ENCODE data around the gene ACAP1. TPM values are rescaled to one million over a fixed set of nuclear protein-coding genes. Genes with fewer than 3 reads are reported as not detected.
"Not testable (repeated sequence)": the region's sequence is repeated elsewhere in the genome, so short reads cannot be mapped to it uniquely, and the experiment has no call there.

The ACAP1 gene
- total RNA-seq, 3 donors from 2014 or later, result 3.4 to 6.6 (median 5.2) TPM

- intact Hi-C loops (cut with DNase I; ENCODE audit: low total_unique reads), result no loop called here
- Histone ChIP-seq H3K4me1 (no peaks in the 10 kb centered on the region), H3K4me3 (no peak overlapping the region), H3K27me3 (no peaks in the 10 kb centered on the region), H3K36me3 (no peaks in the 10 kb centered on the region), H3K9me3 (no peaks in the 10 kb centered on the region), H3K27ac (no peak overlapping the region)
- no peak for DNase-seq (ENCODE audit: low spot score in 2 of 2)
- no peak for TF ChIP-seq POLR2A (IDR thresholded peaks at IDR 0.05)
Observed at GRCh38 chr17:7367918-7368598, 31.7 kb downstream of the ACAP1 start.

- intact Hi-C loops (cut with DNase I; ENCODE audit: low total_unique reads); H3K4me1 ChIP-seq; H3K4me3 ChIP-seq; H3K36me3 ChIP-seq; DNase-seq (ENCODE audit: low spot score in 2 of 2); H3K27ac ChIP-seq; H3K27me3 ChIP-seq; H3K9me3 ChIP-seq: not testable (repeated sequence)
Observed at GRCh38 chr17:7368599-7368994, 32.3 kb downstream of the ACAP1 start.

- no peak for DNase-seq (ENCODE audit: low spot score in 2 of 2)
- Histone ChIP-seq H3K4me3 (no peak overlapping the region), H3K9me3 (no peaks in the 10 kb centered on the region), H3K27me3 (no peaks in the 10 kb centered on the region), H3K4me1 (no peaks in the 10 kb centered on the region), H3K36me3 (no peaks in the 10 kb centered on the region), H3K27ac (no peak overlapping the region)
- intact Hi-C loops (cut with DNase I; ENCODE audit: low total_unique reads), result no loop called here
- TF ChIP-seq CTCF (IDR thresholded peaks at IDR 0.05) (no peak), POLR2A (IDR thresholded peaks at IDR 0.05) (no peak), POLR2AphosphoS5 (IDR thresholded peaks at IDR 0.05) (no peak)
Observed at GRCh38 chr17:7369825-7370224, 33.5 kb downstream of the ACAP1 start.

GRCh38 chr17:7370853-7371252 is 34.5 kb downstream of the ACAP1 start:
- Histone ChIP-seq H3K4me1 (no peaks in the 10 kb centered on the region), H3K27ac (no peak overlapping the region), H3K4me3 (no peak overlapping the region), H3K36me3 (no peaks in the 10 kb centered on the region), H3K9me3 (no peaks in the 10 kb centered on the region), H3K27me3 (no peaks in the 10 kb centered on the region)
- TF ChIP-seq POLR2AphosphoS5 (IDR thresholded peaks at IDR 0.05), result no peak
- TF ChIP-seq POLR2A (IDR thresholded peaks at IDR 0.05), result no peak
- no peak for TF ChIP-seq CTCF (IDR thresholded peaks at IDR 0.05)
- intact Hi-C loops (cut with DNase I; ENCODE audit: low total_unique reads), result no loop called here
- no peak for DNase-seq (ENCODE audit: low spot score in 2 of 2)

GRCh38 chr17:7374353-7374752 is 38.0 kb downstream of the ACAP1 start:
- TF ChIP-seq POLR2A (IDR thresholded peaks at IDR 0.05), result no peak
- no peak for TF ChIP-seq CTCF (IDR thresholded peaks at IDR 0.05)
- no peak for TF ChIP-seq POLR2AphosphoS5 (IDR thresholded peaks at IDR 0.05)
- Histone ChIP-seq H3K4me1 (no peaks in the 10 kb centered on the region), H3K27ac (no peak overlapping the region), H3K27me3 (no peaks in the 10 kb centered on the region), H3K4me3 (no peak overlapping the region), H3K9me3 (no peaks in the 10 kb centered on the region), H3K36me3 (no peaks in the 10 kb centered on the region)
- DNase-seq (ENCODE audit: low spot score in 2 of 2), result no peak
- intact Hi-C loops (cut with DNase I; ENCODE audit: low total_unique reads), result no loop called here

GRCh38 chr17:7379134-7379533 is 42.8 kb downstream of the ACAP1 start:
- Histone ChIP-seq H3K4me1 (peaks cover 0 to 4% of the 10 kb centered on the region in 2 donors), H3K4me3 (no peak overlapping the region), H3K9me3 (no peaks in the 10 kb centered on the region), H3K36me3 (no peaks in the 10 kb centered on the region), H3K27me3 (no peaks in the 10 kb centered on the region), H3K27ac (no peak overlapping the region)
- intact Hi-C loops (cut with DNase I; ENCODE audit: low total_unique reads), result no loop called here
- no peak for TF ChIP-seq POLR2A (IDR thresholded peaks at IDR 0.05)
- TF ChIP-seq POLR2AphosphoS5 (IDR thresholded peaks at IDR 0.05), result no peak
- TF ChIP-seq CTCF (IDR thresholded peaks at IDR 0.05), result no peak
- no peak for DNase-seq (ENCODE audit: low spot score in 2 of 2)

All from breast epithelium (tissue), 4 donors.